ENCODE data around the gene MAPK12. TPM values are rescaled to one million over a fixed set of nuclear protein-coding genes. Genes with fewer than 3 reads are reported as not detected.
A peak's percentile ranks its signal among the peaks of the same experiment; 100 is the strongest.

The MAPK12 gene
- 10 to 100 TPM in 1 of 2 donors, 1 to 10 TPM in 1; 8.9 to 10.4 TPM for total RNA-seq

GRCh38 chr22:50261615-50262459 lies at the start of gene MAPK12:
Gene MAPK12 (minus strand): TSS chr22:50261683. CDS start chr22:50261509, 174 bp downstream.
- Histone ChIP-seq H3K4me1 (ENCODE audit: control insufficient read depth in 1 of 2, low read depth in 2 of 2) (peaks cover 11 to 15% of the 10 kb centered on the region in 2 donors), H3K9me3 (no peaks in the 10 kb centered on the region), H3K27me3 (replicated peaks; ENCODE audit: insufficient read depth) (peaks cover 7% of the 10 kb centered on the region), H3K36me3 (no peaks in the 10 kb centered on the region), H3K27ac (no peak within 1 kb of the TSS), H3K4me3 (peak within 1 kb of the TSS; percentile 69)
- DNase-seq (ENCODE audit: low spot score), result no peak
- ATAC-seq (ENCODE audit: insufficient number of reproducible peaks, low FRiP score, low read depth), result no peak
- no peak for TF ChIP-seq CTCF (IDR thresholded peaks at IDR 0.05)

GRCh38 chr22:50310949-50311444 lies 49.5 kb upstream of the MAPK12 start:
- no peaks in the 10 kb centered on the region for H3K9me3 ChIP-seq
- H3K4me1 ChIP-seq (ENCODE audit: control insufficient read depth in 1 of 2, low read depth in 2 of 2), result peaks cover 6 to 22% of the 10 kb centered on the region in 2 donors
- no peak overlapping the region for H3K4me3 ChIP-seq
- TF ChIP-seq CTCF (IDR thresholded peaks at IDR 0.05), result no peak
- ATAC-seq (ENCODE audit: insufficient number of reproducible peaks, low FRiP score, low read depth) (no peak), DNase-seq (ENCODE audit: low spot score) (no peak)
- H3K27ac ChIP-seq, result no peak overlapping the region
- H3K36me3 ChIP-seq, result no peaks in the 10 kb centered on the region
- H3K27me3 ChIP-seq (replicated peaks; ENCODE audit: insufficient read depth), result no peaks in the 10 kb centered on the region

- Histone ChIP-seq H3K9me3 (no peaks in the 10 kb centered on the region), H3K27ac (no peak overlapping the region), H3K4me1 (ENCODE audit: control insufficient read depth in 1 of 2, low read depth in 2 of 2) (peaks cover 10 to 30% of the 10 kb centered on the region in 2 donors), H3K4me3 (no peak overlapping the region), H3K27me3 (replicated peaks; ENCODE audit: insufficient read depth) (no peaks in the 10 kb centered on the region), H3K36me3 (no peaks in the 10 kb centered on the region)
- DNase-seq (ENCODE audit: low spot score) (no peak), ATAC-seq (ENCODE audit: insufficient number of reproducible peaks, low FRiP score, low read depth) (no peak)
- TF ChIP-seq CTCF (IDR thresholded peaks at IDR 0.05), result no peak
These were observed 48.7 kb upstream of the MAPK12 start for GRCh38 chr22:50310031-50310722.

- H3K4me1 ChIP-seq (ENCODE audit: control insufficient read depth in 1 of 2, low read depth in 2 of 2), result peaks cover 16 to 36% of the 10 kb centered on the region in 2 donors
- ATAC-seq (ENCODE audit: insufficient number of reproducible peaks, low FRiP score, low read depth) (no peak), DNase-seq (ENCODE audit: low spot score) (no peak)
- H3K27me3 ChIP-seq (replicated peaks; ENCODE audit: insufficient read depth), result no peaks in the 10 kb centered on the region
- H3K36me3 ChIP-seq, result no peaks in the 10 kb centered on the region
- TF ChIP-seq CTCF (IDR thresholded peaks at IDR 0.05), result no peak
- H3K4me3 ChIP-seq, result no peak overlapping the region
- H3K9me3 ChIP-seq, result no peaks in the 10 kb centered on the region
- peak overlapping the region; percentile 69 to 72 for H3K27ac ChIP-seq
These were observed 48.1 kb upstream of the MAPK12 start for GRCh38 chr22:50309601-50309991.

- peak overlapping the region; percentile 69 to 72 for H3K27ac ChIP-seq
- no peaks in the 10 kb centered on the region for H3K36me3 ChIP-seq
- no peak overlapping the region for H3K4me3 ChIP-seq
- DNase-seq (ENCODE audit: low spot score), result no peak
- no peak for ATAC-seq (ENCODE audit: insufficient number of reproducible peaks, low FRiP score, low read depth)
- no peaks in the 10 kb centered on the region for H3K9me3 ChIP-seq
- peaks cover 21 to 41% of the 10 kb centered on the region in 2 donors for H3K4me1 ChIP-seq (ENCODE audit: control insufficient read depth in 1 of 2, low read depth in 2 of 2)
- TF ChIP-seq CTCF (IDR thresholded peaks at IDR 0.05), result no peak
- H3K27me3 ChIP-seq (replicated peaks; ENCODE audit: insufficient read depth), result no peaks in the 10 kb centered on the region
These were observed 47.6 kb upstream of the MAPK12 start for GRCh38 chr22:50308986-50309600.

All from thoracic aorta (tissue), 2 donors.